ENCODE data around the gene TMEM138.

- TF ChIP-seq CTCF (IDR thresholded peaks at IDR 0.05) (no peak), EZH2phosphoT487 (IDR thresholded peaks at IDR 0.05) (no peak)
Observed at GRCh38 chr11:61378713-61379313, 16.6 kb downstream of the TMEM138 start.
